Neural crest cell (in vitro differentiated cells): Measurements from ENCODE around the gene ACADM. TPM values are rescaled to one million over a fixed set of nuclear protein-coding genes. Genes with fewer than 3 reads are reported as not detected.

Experiments used
- DNase-seq: peaks from one replicate; pipeline ENCODE4 v3.0.0; 2021; ENCODE audit warnings: low read depth, mixed read lengths, low spot score
- H3K27ac Mint-ChIP-seq: one replicate; pipeline ENCODE4 v1.8.0; 2021; ENCODE audit warnings: mild to moderate bottlenecking, mixed read lengths; ENCODE audit not compliant: unreplicated experiment
- H3K27me3 Mint-ChIP-seq: 2 replicates; pipeline ENCODE4 v1.8.0; 2021; ENCODE audit warnings: low read depth, mild to moderate bottlenecking, mixed read lengths
- H3K36me3 Mint-ChIP-seq: 2 replicates; pipeline ENCODE4 v1.8.0; 2021; ENCODE audit warnings: low read depth, mild to moderate bottlenecking, mixed read lengths
- H3K4me1 Mint-ChIP-seq: 2 replicates; pipeline ENCODE4 v1.8.0; 2021; ENCODE audit warnings: mixed read lengths
- H3K4me3 Mint-ChIP-seq: one replicate; pipeline ENCODE4 v1.8.0; 2021; ENCODE audit warnings: mild to moderate bottlenecking, mixed read lengths
- H3K9me3 Mint-ChIP-seq: 2 replicates; pipeline ENCODE4 v1.8.0; 2021; ENCODE audit warnings: mixed read lengths
- CTCF ChIP-seq: fragments of 200-600 bp; sonication (generic); conservative IDR thresholded peaks from 2 replicates; pipeline ENCODE4 v1.5.0; 2021; ENCODE audit warnings: antibody characterized with exemption, mild to moderate bottlenecking
- total RNA-seq: library from RNA; stranded (reverse); gene quantifications from 2 replicates; pipeline ENCODE4 v1.2.1, GENCODE V29; 2021

The ACADM gene
- total RNA-seq, 1 donor from 2014 or later, result 59.5 TPM

GRCh38 chr1:75812065-75812464 is 87.6 kb downstream of the ACADM start:
- Mint-ChIP-seq H3K27me3 (no peaks in the 10 kb centered on the region), H3K4me1 (no peaks in the 10 kb centered on the region), H3K4me3 (no peak overlapping the region), H3K36me3 (no peaks in the 10 kb centered on the region), H3K9me3 (no peaks in the 10 kb centered on the region), H3K27ac (no peak overlapping the region)
- DNase-seq, result no peak
- no peak for TF ChIP-seq CTCF

Other genes starting within 250 kb of the ACADM start
- 9.7 and 10.0 TPM in 2 replicates for gene SLC44A5, start 113.6 kb upstream of the ACADM start, total RNA-seq
- gene RABGGTB, start 61.5 kb downstream of the ACADM start, total RNA-seq, result 111 and 116 TPM in 2 replicates
- gene MSH4, start 72.2 kb downstream of the ACADM start, total RNA-seq, result 0.34 and 0.56 TPM in 2 replicates
- not detected in 2 replicates for gene ASB17, start 207.7 kb downstream of the ACADM start, total RNA-seq